K562 treated with DMSO at 1 percent for 12 hours (cell line): ENCODE measurements around the gene TMUB1. TPM values are rescaled to one million over a fixed set of nuclear protein-coding genes. Genes with fewer than 3 reads are reported as not detected.

ENCODE experiments used
- total RNA-seq: library from RNA; unstranded; fragments of 300-600 nt; gene quantifications from 2 replicates; pipeline ENCODE4 v1.2.3, GENCODE V29; 2022; ENCODE audit not compliant: insufficient read depth

The TMUB1 gene
- 239 and 324 TPM in 2 replicates for total RNA-seq

GRCh38 chr7:151083071-151083823 lies at the start of gene TMUB1:
Gene TMUB1 (minus strand): TSS chr7:151083493. CDS start chr7:151082563, 930 bp downstream.

GRCh38 chr7:151085691-151086620 lies 2.7 kb upstream of the TMUB1 start, which contains the start of gene AGAP3:
Gene AGAP3 (plus strand): TSS chr7:151086475. CDS start chr7:151086742, 267 bp downstream.

GRCh38 chr7:151080522-151081169 lies 2.6 kb downstream of the TMUB1 start, which contains the start of gene FASTK:
Gene FASTK (minus strand): TSS chr7:151080809. CDS start chr7:151080766, 43 bp downstream.

GRCh38 chr7:151059367-151060112 lies 23.8 kb downstream of the TMUB1 start, which contains the start of gene SLC4A2:
Gene SLC4A2 (plus strand): TSS chr7:151059589. CDS start chr7:151061988, 2,399 bp downstream.

GRCh38 chr7:151057506-151057988 lies 25.7 kb downstream of the TMUB1 start, which contains the start of gene CDK5:
Gene CDK5 (minus strand): TSS chr7:151057897. CDS start chr7:151057848, 49 bp downstream.

GRCh38 chr7:151047976-151048815 lies 35.1 kb downstream of the TMUB1 start, which contains the start of gene ASIC3:
Gene ASIC3 (plus strand): TSS chr7:151048531. CDS start chr7:151048886, 355 bp downstream.

Other genes starting within 250 kb of the TMUB1 start
- not detected in 2 replicates for gene AOC1, start 231.0 kb downstream of the TMUB1 start, total RNA-seq
- 76.1 and 114 TPM in 2 replicates for gene KCNH2, start 105.2 kb downstream of the TMUB1 start, total RNA-seq
- gene NOS3, start 92.5 kb downstream of the TMUB1 start, total RNA-seq = 40.1 and 40.4 TPM in 2 replicates
- gene ATG9B, start 59.0 kb downstream of the TMUB1 start, total RNA-seq = 5.7 TPM in 1 of 2 replicates, not detected in the other
- 25.8 and 40.2 TPM in 2 replicates for gene ABCB8, start 55.0 kb downstream of the TMUB1 start, total RNA-seq
- 8.5 and 14.4 TPM in 2 replicates for gene ASIC3, start 35.0 kb downstream of the TMUB1 start, total RNA-seq
- 40.9 and 43.0 TPM in 2 replicates for gene CDK5, start 25.6 kb downstream of the TMUB1 start, total RNA-seq
- 255 and 273 TPM in 2 replicates for gene SLC4A2, start 23.9 kb downstream of the TMUB1 start, total RNA-seq
- gene FASTK, start 2.7 kb downstream of the TMUB1 start, total RNA-seq = 127 and 144 TPM in 2 replicates
- gene AGAP3, start 3.0 kb upstream of the TMUB1 start, total RNA-seq = 73.3 and 103 TPM in 2 replicates
- gene GBX1, start 84.2 kb upstream of the TMUB1 start, total RNA-seq = not detected in 2 replicates
- gene ASB10, start 103.8 kb upstream of the TMUB1 start, total RNA-seq = not detected in 2 replicates
- gene H2BK1, start 127.0 kb upstream of the TMUB1 start, total RNA-seq = not detected in 2 replicates
- 30.6 and 56.6 TPM in 2 replicates for gene ABCF2, start 143.7 kb upstream of the TMUB1 start, total RNA-seq
- gene CHPF2, start 149.0 kb upstream of the TMUB1 start, total RNA-seq = 52.2 and 73.3 TPM in 2 replicates
- gene SMARCD3, start 165.2 kb upstream of the TMUB1 start, total RNA-seq = 2.6 and 8.6 TPM in 2 replicates